ENCODE measurements around the gene NEURL1.

NEURL1 gene

DNA sequence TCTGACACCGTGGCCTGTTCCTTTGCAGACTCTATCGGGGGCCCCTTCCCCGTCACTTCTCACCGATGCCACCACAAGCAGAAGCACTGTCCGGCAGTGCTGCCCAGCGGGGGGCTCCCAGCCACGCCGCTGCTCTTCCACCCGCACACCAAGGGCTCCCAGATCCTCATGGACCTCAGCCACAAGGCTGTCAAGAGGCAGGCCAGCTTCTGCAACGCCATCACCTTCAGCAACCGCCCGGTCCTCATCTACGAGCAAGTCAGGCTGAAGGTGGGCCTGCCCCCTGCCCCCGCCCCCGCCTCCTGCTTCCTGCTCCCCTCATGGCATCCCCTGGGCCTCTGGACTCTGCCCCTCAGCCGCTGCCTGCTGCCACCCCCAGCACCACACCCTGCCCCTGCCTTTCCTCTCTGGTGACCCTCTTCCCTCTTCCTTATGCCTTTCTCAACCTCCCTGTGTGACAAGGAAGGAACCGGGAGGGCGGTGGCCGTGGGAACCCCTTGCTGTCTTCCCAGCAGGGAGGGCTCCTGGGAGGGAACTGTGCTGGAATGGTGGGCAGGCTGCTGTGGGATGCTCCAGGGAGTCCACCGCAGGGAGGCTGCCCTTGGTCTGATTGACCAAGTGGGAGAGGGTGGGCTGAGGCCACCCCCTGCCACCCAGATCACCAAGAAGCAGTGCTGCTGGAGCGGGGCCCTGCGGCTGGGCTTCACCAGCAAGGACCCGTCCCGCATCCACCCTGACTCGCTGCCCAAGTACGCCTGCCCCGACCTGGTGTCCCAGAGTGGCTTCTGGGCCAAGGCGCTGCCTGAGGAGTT is 77.5 kb downstream of the NEURL1 start:
- DNase-seq, result no peak

- DNase-seq, result no peak
Measured at GRCh38 chr10:103571656-103571975, 78.1 kb downstream of the NEURL1 start.

DNA sequence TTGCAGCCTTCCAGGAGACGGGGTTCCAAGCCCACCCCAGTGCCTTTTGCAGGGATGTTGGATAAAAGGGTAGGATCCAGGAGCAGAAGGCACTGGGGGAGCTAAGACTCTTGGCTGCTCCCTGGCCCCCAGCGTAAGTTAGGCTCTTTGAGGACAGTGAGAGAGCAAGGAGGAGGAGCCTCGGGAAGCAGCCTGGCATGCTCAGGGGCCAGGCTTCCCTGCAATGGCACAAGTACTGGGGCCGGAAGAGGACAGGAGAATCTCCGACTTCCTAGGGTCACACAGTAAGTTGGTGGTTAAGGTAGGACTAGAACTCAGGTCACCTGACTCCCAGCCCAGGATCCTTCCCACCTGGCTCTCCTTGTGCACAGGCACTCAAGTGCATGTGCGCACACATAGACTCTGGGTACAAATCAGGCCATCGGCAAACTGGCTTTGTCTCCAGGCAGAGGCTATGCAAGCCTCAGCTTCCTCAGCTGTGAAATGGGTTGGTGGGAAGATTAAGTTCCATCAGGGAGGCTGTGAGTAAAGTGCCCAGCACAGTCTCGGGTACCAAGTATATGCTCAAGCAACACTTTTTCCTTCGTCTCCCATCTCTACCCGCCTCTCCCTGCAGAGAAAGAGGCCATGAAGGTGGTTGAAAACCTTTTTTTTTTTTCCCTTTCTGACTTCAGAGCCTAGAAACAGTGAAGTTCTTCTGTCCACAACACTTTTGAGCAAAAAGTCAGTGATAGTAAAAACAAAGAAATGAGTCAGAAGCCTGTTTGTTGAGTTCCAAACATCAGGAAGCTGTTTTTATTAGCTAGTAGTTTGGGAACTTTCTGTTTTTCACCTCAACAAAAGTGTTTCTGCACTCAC is 79.1 kb downstream of the NEURL1 start:
- DNase-seq, result no peak

DNA sequence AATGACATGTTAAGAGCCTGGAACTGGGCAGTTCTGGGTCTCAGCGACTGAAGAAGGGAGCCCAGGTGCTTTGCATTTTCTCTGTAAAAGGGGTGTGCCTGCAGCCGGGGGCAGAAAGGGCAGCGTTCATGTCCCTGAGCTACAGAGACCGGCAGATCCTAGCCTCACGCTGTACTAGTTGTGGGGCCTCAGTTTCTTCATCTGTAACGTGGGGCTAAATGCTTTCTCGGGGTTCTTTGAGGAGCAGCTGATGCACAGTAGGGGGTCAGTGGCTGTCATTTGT is 79.6 kb downstream of the NEURL1 start:
- DNase-seq, result no peak

DNA sequence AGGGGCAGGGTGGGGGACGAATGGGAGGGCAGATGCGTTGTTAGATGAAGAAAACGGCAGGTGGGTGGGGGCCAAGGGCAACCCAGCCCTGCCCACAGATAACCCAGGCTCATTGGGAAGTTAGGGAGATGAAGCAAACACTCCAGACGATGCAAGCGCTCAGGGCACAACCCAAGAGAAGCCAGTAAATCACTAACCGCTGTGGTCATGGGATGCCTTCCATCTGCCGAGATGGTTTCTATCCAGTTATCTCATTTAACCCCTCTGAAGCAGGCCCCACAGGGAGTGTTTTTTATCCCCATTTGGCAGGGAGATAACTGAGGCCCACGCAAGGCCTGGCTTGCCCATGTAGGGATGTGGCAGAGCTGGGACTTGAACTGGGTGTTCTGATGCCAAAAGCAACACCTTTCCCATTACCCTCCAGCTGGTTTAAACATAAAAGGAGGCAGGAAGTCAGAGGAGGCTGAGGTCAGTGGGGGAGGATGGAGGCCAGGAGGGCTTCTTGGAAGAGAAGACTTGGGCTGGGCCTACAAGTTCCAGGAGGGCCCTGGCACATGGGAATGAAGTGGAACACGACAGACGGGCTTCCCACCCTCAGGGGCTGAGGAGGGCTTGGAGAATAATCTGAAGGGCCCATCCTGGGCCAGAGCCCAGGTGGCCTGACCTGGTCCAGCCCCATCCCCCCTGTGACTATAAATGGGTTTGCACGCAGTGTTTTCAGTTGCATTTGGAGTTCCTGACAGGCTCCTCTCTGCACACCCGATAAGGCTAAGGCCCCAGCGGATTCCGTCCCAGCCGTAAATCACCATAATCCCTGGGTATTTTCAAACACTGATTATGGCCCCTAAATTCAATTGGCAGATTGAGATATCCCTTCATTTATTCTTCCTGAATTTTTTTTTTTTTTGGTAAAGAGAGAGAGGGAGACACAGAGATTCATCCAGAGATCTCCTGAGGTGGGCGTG is 80.9 kb downstream of the NEURL1 start:
- no peak for DNase-seq

DNA sequence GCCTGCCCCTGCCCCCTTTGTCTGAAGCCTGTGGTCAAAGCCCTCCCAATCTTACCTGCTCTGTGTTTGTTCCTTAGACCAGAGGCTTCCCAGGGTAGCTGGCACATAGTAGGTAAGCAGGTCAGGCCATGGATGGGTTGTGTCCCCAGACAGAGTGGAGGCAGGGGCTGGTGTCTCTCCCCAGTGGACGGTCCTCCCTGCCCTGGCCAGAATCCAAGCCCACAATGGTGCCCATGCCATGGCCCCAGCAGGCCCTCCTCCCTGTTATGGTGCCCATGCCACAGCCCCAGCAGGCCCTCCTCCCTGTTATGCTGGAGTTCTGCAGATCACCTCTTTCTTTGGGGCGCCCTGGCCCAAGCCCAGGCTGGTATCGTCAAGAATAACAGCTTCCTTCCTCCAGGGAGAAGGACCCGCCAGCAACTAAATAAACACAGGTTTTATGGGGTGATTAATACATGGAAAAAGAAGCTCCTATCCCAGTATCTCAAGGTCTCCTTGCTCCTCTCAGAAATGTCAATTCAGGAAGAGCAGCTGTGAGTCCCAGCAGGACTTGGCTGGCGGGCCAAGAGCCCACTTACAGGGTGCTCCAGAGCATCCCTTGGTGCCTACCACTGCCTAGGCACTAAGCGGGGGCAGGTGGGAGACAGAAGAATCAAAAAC is 82.0 kb downstream of the NEURL1 start:
- no peak for DNase-seq

DNA sequence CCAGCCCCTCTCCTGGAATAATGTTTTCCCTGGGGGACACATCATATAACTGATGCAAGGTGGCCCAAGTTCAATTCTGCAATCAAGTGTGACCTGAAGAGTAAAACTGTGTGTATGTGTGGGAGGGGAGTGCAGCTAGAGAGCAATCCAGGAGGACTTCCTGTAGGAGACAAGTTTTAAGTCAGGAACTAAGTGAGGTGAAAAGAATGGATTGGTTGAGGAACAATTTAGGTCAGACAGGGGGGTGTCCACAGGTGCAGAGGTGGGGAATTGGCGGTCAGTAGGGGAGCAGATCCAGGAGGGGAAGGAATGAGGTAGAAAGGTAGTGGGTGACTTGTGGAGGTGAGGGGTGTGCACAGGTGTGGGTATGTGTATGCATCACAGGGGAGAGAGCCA is 82.6 kb downstream of the NEURL1 start:
- no peak for DNase-seq

DNA sequence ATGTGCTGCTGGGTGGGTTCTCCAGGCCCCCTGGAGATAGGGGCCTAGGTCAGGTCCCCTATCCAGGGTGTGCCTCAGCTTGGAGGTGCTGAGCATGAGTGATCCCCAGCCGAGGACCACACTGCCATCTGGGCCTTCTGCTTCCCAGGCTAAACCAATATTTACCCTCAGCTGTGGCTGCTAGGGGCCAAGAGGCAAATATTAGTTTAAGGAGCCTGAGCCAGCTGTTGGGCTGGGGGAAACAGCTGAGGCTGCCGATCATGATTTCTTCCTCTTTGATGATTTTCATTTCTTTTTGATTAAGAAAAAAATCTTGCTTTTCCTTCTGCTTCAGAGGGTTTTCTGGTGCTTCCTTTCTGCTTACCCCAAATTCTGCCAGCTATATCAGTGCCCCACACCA is 83.4 kb downstream of the NEURL1 start:
- DNase-seq, result no peak

DNA sequence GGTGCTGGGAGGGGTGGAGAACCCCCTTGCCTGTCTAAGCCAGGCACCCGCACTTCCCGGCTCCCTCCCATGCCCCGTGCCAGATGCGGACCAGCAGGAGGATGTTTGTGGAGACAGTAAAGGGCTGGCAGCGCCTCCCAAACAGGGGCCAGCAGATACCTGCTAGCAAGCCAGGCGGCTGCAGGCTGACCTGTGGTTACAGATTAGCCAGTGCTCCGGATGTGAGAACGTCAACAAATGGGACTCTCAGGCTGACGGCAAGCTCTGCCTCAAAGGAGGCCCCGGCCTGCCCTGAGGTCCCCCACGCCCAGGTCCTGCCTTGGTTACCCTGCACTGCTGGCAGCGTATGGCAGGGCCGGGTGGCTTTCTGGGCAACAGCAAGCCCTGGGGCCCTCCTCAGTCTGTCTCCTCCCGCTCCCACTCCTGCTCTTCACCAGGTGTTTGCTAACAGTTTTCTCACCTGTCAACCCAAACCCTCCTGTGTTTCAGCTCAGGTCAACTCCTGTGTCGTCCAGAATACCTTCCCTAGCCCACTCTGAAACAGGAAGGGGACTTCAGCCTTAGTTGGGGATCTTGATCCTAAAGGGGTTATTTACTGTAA is 85.4 kb downstream of the NEURL1 start:
- DNase-seq, result no peak

DNA sequence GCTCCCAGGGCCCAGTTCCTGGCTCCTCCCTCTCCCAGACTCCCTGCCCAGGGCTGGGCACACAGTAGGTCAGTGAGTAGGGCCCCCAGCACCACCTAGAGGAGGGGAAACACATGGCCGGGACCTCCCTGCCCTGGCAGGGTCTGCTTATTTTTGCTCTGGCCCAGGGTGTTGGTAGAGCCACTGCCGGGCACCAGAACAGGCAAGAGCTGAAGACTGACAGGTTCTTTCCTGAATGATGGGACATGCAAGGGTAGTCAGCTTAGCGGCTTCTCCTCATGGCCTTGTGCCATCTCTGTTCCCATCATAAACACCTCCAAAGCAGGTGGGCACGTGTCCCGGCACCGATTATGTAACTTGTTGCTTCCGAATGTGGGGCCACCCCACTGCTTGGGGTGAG is 86.5 kb downstream of the NEURL1 start:
- no peak for DNase-seq

DNA sequence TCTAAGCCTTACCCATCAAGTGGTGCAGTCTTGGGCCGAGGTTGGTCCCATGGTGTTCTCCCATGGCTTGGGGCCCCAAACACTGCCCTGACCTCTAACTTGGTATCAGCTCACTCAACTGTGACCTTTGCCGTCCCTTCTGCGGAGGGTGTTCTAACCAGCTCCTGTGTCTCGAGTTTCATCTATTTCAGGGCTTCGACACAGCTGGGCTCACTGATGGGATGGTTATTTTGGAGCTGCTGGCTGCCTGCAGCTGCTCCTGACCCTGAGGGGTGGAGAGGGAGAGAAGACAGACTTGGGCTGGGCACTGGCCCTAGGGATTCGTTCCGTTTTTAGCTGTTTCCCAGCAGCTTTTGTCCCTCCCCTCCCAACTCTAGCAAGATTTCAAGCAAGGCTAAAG is 86.9 kb downstream of the NEURL1 start:
- no peak for DNase-seq

- no peak for DNase-seq
Measured at GRCh38 chr10:103581499-103581898, 88.0 kb downstream of the NEURL1 start.

DNA sequence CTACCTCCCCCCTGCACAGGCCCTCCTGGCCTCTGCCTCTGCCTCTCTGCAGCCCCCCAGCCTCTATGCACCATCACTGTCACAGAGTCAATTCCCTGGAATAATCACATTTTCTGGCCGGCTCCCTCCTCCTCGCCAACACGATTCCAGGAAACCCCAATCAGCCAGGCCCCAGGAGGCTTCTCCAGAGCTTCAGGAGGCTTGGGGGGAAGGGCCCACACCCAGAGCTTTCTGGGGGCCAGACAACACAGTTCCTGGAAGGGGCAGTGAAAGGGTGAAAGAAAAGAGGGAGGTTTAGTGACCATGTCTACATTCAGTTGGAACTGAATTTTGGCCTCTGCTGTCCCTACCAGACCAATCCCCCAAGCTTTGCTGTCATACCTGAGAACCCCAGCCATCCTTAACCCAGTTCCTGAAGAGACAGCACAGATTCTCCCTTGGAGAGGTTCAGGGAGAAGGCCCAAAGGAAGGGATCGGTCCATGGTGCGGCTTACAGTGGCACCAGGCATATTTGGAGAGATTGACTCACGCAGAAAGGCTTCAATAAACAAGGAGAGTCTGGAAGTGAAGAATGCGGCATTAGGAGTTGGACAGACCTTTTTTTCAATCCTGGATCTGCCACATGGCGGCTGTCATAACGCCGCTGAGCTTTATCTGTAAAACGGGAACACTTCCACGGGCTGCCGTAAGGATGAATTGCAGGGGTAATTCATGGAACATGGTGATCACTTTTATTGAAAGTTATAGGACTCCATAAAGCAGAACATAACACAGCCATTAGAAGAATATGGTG is 89.0 kb downstream of the NEURL1 start:
- no peak for DNase-seq

DNA sequence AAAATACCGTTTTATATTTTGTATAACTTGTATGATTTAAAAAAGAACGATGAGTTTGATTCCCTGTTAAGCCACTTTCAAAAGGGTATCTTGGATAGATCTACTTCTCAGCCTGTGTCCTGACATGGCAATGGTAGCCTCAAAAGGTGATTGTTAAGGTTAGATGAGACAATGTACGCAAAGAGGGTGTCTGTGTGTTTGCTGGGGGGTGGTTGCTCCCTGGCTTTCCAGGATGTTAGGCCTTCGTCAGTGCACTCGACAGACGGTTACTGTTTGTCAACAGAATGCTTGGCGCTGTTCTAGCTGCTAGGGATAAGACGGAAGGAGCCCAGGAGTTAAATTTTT is 90.3 kb downstream of the NEURL1 start:
- no peak for DNase-seq

DNA sequence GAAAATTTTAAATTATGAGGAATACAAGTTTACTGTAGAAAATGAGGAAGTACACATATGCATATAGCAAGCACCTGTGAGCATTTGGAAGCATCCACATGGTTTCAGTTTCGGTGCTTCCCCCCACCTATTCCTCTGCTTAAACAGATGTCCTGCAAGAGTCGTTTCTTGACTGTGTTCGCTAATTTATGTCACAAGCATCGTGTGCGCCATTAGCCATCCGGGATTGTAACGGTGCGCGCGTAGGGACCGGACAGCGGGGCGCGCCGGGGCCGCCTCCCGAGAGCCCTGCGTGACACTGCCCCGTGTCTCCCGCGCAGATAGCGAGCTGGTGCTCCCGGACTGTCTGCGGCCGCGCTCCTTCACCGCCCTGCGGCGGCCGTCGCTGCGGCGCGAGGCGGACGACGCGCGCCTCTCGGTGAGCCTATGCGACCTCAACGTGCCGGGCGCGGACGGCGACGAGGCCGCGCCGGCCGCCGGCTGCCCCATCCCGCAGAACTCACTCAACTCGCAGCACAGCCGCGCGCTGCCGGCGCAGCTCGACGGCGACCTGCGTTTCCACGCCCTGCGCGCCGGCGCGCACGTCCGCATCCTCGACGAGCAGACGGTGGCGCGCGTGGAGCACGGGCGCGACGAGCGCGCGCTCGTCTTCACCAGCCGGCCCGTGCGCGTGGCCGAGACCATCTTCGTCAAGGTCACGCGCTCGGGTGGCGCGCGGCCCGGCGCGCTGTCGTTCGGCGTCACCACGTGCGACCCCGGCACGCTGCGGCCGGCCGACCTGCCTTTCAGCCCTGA is 90.9 kb downstream of the NEURL1 start:
- peak; percentile 28 for DNase-seq

DNA sequence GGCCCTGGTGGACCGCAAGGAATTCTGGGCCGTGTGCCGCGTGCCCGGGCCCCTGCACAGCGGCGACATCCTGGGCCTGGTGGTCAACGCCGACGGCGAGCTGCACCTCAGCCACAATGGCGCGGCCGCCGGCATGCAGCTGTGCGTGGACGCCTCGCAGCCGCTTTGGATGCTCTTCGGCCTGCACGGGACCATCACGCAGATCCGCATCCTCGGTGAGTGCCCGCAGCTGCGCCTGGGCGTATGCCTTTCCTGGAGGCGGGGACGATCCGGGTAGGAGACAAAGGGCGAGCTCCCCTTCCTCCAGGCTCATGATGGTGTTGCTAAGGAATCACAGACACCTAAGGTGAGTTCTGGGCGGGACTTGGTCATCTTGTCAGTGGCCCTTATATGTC is 91.5 kb downstream of the NEURL1 start:
- DNase-seq, result no peak

DNA sequence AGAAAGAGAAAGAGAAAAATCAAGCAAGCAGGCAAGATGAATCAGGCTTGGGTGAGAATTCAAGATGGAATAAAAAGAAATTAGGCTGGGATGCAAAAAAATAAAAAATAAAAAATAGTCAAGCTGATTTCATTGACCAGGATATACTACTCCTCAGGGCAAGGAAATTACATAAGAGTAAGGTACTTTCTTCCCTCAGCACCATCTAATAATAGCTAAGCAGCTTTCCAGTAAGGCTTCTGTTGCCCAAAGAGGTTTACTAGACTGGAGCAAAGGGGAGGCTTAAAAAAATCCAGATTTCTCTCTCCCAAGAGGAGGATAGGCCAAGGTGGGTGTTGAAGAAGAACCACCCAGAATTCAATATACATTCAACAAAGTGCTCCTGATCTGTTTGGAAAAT is 93.6 kb downstream of the NEURL1 start:
- no peak for DNase-seq

DNA sequence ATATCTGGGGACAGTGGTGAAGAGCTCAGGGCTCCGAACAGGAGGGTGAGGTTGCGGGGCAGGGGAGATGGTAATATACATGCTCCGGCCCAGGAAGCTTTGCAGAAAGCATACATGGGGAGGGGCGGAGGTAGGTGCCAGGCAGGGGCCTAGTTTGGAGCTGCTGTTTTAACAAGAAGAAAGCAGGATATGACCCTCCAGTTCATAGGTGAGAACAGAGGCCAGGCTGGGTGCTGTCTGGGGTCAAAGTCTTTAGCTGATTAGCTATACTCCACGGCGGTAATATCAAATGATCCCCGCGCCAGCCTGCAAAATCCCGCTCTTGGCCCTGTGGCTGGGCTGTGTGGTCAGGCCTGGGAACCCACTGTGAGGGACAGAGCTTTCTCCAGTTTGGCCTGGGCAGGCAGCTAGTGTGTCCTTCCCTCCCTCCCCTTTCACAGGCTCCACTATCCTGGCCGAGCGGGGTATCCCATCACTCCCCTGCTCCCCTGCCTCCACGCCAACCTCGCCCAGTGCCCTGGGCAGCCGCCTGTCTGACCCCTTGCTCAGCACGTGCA is 95.6 kb downstream of the NEURL1 start:
- DNase-seq, result no peak

DNA sequence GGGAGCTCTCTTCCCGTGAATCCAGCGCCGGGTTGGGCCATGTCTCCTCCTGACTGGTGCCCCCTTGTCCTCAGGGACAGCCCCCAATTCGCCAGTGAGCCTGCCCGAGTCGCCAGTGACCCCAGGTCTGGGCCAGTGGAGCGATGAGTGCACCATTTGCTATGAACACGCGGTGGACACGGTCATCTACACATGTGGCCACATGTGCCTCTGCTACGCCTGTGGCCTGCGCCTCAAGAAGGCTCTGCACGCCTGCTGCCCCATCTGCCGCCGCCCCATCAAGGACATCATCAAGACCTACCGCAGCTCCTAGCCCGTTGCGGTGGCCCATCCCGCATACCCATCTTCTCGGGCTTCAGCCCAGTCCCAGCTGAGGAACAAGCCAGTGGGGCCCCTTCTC is 96.6 kb downstream of the NEURL1 start:
- no peak for DNase-seq

GRCh38 chr10:103590744-103591291 is 97.3 kb downstream of the NEURL1 start:
- no peak for DNase-seq

Measured in fibroblast of upper back skin (primary cell).